HepG2 (cell line): Measurements from ENCODE around the gene TRNP1. TPM values are rescaled to one million over a fixed set of nuclear protein-coding genes. Genes with fewer than 3 reads are reported as not detected.

Source experiments
- ATAC-seq: fragments of 200-7000 bp; cut with Tn5 transposase; 3 replicates; pipeline ENCODE4 v1.9.1; 2020; ENCODE audit warnings: mild to moderate bottlenecking, moderate library complexity
- BruUV-seq: library from RNA; stranded (reverse); fragments of 400-500 nt; replicated peaks from 2 replicates; lab custom pipeline; 2021; lab: Mats Ljungman, UMichigan
- CTCF ChIA-PET: fragments of 300-600 bp; formaldehyde crosslinking; extraction: SDS; loops from one replicate; lab custom pipeline; 2021; ENCODE audit warnings: low total read pairs, inconsistent platforms, low intra/inter-chr PET ratio; lab: Yijun Ruan, JAX
- POLR2A ChIA-PET: fragments of 350-600 bp; sonication (Branson Sonifier 250); formaldehyde crosslinking; loops from one replicate; lab custom pipeline; 2020; ENCODE audit warnings: antibody characterized with exemption, inconsistent platforms; lab: Yijun Ruan, JAX
- DNase-seq: peaks from one replicate; pipeline ENCODE4 v3.0.0-alpha.2; 2015; ENCODE audit warnings: low spot score
- FAIRE-seq: peaks from 3 replicates; lab custom pipeline; 2011; peaks lifted over from hg19 to GRCh38; lab: Jason Lieb, UNC
- H2AFZ ChIP-seq: one replicate; pipeline ENCODE4 v1.6.1; 2011; ENCODE audit warnings: low read length, inconsistent platforms
- H3K27ac ChIP-seq: fragments of 300-600 bp; 3 replicates; pipeline ENCODE4 v1.8.0; 2011; ENCODE audit warnings: mixed run types, mild to moderate bottlenecking, mixed read lengths, low read length, inconsistent platforms; ENCODE audit not compliant: insufficient read depth; ENCODE audit errors: extremely low read length
- H3K27me3 ChIP-seq, 2 experiments: fragments of 200-600 bp in 1 of 2; 2 replicates in 1 of 2; 3 replicates in 1 of 2; pipeline versions ENCODE4 v1.6.0 to v1.8.0; 2011; ENCODE audit warnings: low read length in 2 of 2, mild to moderate bottlenecking in 2 of 2, moderate library complexity in 2 of 2, inconsistent platforms in 1 of 2; ENCODE audit not compliant: insufficient read depth in 2 of 2, control insufficient read depth in 1 of 2
- H3K36me3 ChIP-seq, 2 experiments: fragments of 200-600 bp in 1 of 2; replicated peaks in 1 of 2; 2 replicates in 1 of 2; 3 replicates in 1 of 2; pipeline versions ENCODE4 v1.5.1 to v1.8.0; 2011; ENCODE audit warnings: low read length in 2 of 2, inconsistent platforms in 1 of 2; ENCODE audit not compliant: insufficient read depth in 2 of 2, control insufficient read depth in 1 of 2
- H3K4me1 ChIP-seq: 2 replicates; pipeline ENCODE4 v1.5.1; 2012; ENCODE audit warnings: low read length, inconsistent platforms; ENCODE audit not compliant: insufficient read depth
- H3K4me2 ChIP-seq: 2 replicates; pipeline ENCODE4 v1.6.0; 2011; ENCODE audit warnings: low read depth, low read length, inconsistent platforms
- H3K4me3 ChIP-seq, 3 experiments: fragments of 200-600 bp in 1 of 3; sonication (generic), shearing (Covaris generic) in 1 of 3; replicated peaks in 1 of 3; 2 replicates each; pipeline ENCODE4 v1.5.1; 2011 to 2016; ENCODE audit warnings: low read length in 3 of 3, inconsistent platforms in 2 of 3, low read depth in 2 of 3, mild to moderate bottlenecking in 2 of 3, control low read depth in 1 of 3, mixed read lengths in 1 of 3; ENCODE audit not compliant: insufficient read depth in 1 of 3
- H3K79me2 ChIP-seq: one replicate; pipeline ENCODE4 v1.6.1; 2011; ENCODE audit warnings: low read length, inconsistent platforms; ENCODE audit not compliant: insufficient read depth
- H3K9ac ChIP-seq: 2 replicates; pipeline ENCODE4 v1.6.0; 2011; ENCODE audit warnings: mild to moderate bottlenecking, low read depth, low read length, inconsistent platforms; ENCODE audit not compliant: insufficient read depth
- H3K9me3 ChIP-seq: 2 replicates; pipeline ENCODE4 v1.5.1; 2012; ENCODE audit warnings: mild to moderate bottlenecking, low read length
- H4K20me1 ChIP-seq: 2 replicates; pipeline ENCODE4 v1.6.0; 2011; ENCODE audit warnings: inconsistent platforms, mild to moderate bottlenecking, low read length, moderate library complexity; ENCODE audit not compliant: insufficient read depth
- IRX3 ChIP-seq: sonication (generic); formaldehyde crosslinking; IDR thresholded peaks from 2 replicates; pipeline ENCODE4 v1.8.1; 2023; ENCODE audit warnings: mild to moderate bottlenecking, low read depth, missing genetic modification reagents, borderline replicate concordance
- RAD51 ChIP-seq: fragments of 450-650 bp; IDR thresholded peaks from 2 replicates; pipeline ENCODE4 v1.6.1; 2016; ENCODE audit warnings: borderline replicate concordance
- ZNF607 ChIP-seq: sonication (generic); formaldehyde crosslinking; IDR thresholded peaks from 2 replicates; pipeline ENCODE4 v1.5.1; 2020; ENCODE audit warnings: missing genetic modification reagents, mild to moderate bottlenecking, borderline replicate concordance
- ZNF629 ChIP-seq: sonication (generic); formaldehyde crosslinking; conservative IDR thresholded peaks from 2 replicates; pipeline ENCODE4 v1.5.0; 2020; ENCODE audit warnings: missing genetic modification reagents
- WGBS: methylation state at CpG from one replicate; pipeline ENCODE4 v1.1.6; 2017; ENCODE audit warnings: low lambda C conversion rate; 5-methylcytosine and 5-hydroxymethylcytosine counted together
- in situ Hi-C: cut with HindIII; loops from 2 replicates; pipeline ENCODE4 v1.10.0; 2017; ENCODE audit warnings: low pct_unique_long_range_greater_than_20kb; ENCODE audit not compliant: extremely low pct_ligation_motif_present
- intact Hi-C: fragments of 100-400 bp; cut with micrococcal nuclease; formaldehyde crosslinking; loops from one replicate; pipeline ENCODE4 v1.10.0; 2022; ENCODE audit not compliant: unreplicated experiment
- polyA plus RNA-seq, 8 experiments: library from polyadenylated mRNA; depleted of rRNA in 3 of 8; stranded (reverse) in 7 of 8; unstranded in 1 of 8; fragments of >200 nt; fragmentation: Illumina TruSeq in 4 of 8; extraction: Trizol in 4 of 8; gene quantifications; 2 replicates each; pipeline versions ENCODE4 v1.2.1 to v1.2.3, GENCODE V29; 2011 to 2016; ENCODE audit warnings: low read depth in 4 of 8, missing spikeins in 1 of 8, mixed read lengths in 1 of 8; ENCODE audit not compliant: insufficient read depth in 1 of 8
- total RNA-seq, 5 experiments: library from RNA; depleted of rRNA; stranded (reverse); fragments of >200 nt; fragmentation: Illumina TruSeq; extraction: Trizol; gene quantifications; 2 replicates each; pipeline ENCODE4 v1.2.3, GENCODE V29; 2016; ENCODE audit warnings: low read depth in 1 of 5

The TRNP1 gene
- total and polyA plus RNA-seq, 2 of the 13 experiments (the other 11 are each of a cell fraction or from before 2014, with no cell fraction given) = 42.0 to 158 TPM

- H3K4me3 ChIP-seq = no peak overlapping the region
- 44% methylated on average over 2 of the region's 3 CpGs for WGBS
- CTCF ChIA-PET = no interaction called here
- FAIRE-seq = no peak
- no peaks in the 10 kb centered on the region for H3K9me3 ChIP-seq
- no peak overlapping the region for H3K9ac ChIP-seq
- POLR2A ChIA-PET = interaction anchor here (0.9 kb wide), 1 partner anchor 10 kb away, joined by 3 read pairs; no protein-coding TSS in a partner anchor
- peaks cover 2 to 22% of the 10 kb centered on the region in 2 experiments; a peak in 4 of 5 replicates for H3K27me3 ChIP-seq
- in situ Hi-C loops = no loop called here
- TF ChIP-seq IRX3 (CRISPR knock-in tag) = no peak
- peak; percentile 14; the same call in 1 of the 2 replicates for TF ChIP-seq RAD51
- H3K36me3 ChIP-seq = no peaks in the 10 kb centered on the region
- no peak for ATAC-seq
- no peak overlapping the region for H2AFZ ChIP-seq
- no peaks in the 10 kb centered on the region for H3K79me2 ChIP-seq
- no peaks in the 10 kb centered on the region for H4K20me1 ChIP-seq
- no peak for DNase-seq
- H3K4me2 ChIP-seq = no peak overlapping the region
- no TSS peak for BruUV-seq
- no peak overlapping the region for H3K27ac ChIP-seq
- H3K4me1 ChIP-seq = peaks cover 24% of the 10 kb centered on the region
- intact Hi-C loops = no loop called here
These were observed 21.8 kb downstream of the TRNP1 start for GRCh38 chr1:27015260-27015659.

DNA sequence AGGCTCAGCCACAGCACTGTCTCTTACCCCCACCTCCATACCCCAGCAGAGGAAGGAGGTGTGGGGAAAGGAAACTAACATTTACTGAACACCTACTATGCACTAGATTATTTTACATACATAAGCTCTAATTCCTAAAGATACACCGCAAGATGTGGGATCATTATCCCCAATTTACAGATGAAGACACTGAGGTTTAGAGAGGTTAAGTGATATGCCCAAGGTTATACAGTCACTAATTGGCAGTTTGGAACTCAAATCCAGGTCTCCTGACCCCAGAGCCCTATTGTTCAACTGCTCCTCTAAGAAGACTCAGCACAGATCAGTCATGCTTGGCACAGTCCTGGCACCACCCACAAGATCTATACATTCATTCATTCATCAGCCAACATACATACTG lies 22.9 kb downstream of the TRNP1 start:
- no TSS peak for BruUV-seq
- Histone ChIP-seq H3K27ac (no peak overlapping the region), H3K79me2 (no peaks in the 10 kb centered on the region), H3K9me3 (no peaks in the 10 kb centered on the region), H3K9ac (no peak overlapping the region), H3K4me3 (no peak overlapping the region), H2AFZ (no peak overlapping the region)
- in situ Hi-C loops = no loop called here
- ATAC-seq = no peak
- POLR2A ChIA-PET = interaction anchor here (0.9 kb wide), 1 partner anchor 11 kb away, joined by 3 read pairs; no protein-coding TSS in a partner anchor
- FAIRE-seq = no peak
- TF ChIP-seq ZNF607 (CRISPR knock-in tag) (no peak), ZNF629 (CRISPR knock-in tag) (0 out of 2 replicates have a peak, but pooled peaks have one; percentile 14)
- TF ChIP-seq, all 625 proteins: peak for 1
- no peak for DNase-seq
- intact Hi-C loops = no loop called here
- peaks cover 13% of the 10 kb centered on the region for H3K4me1 ChIP-seq
- H3K4me2 ChIP-seq = no peak overlapping the region
- H3K36me3 ChIP-seq = no peaks in the 10 kb centered on the region
- CTCF ChIA-PET = no interaction called here
- 94% methylated on average over 1 of the region's 1 CpG for WGBS
- peaks cover 1 to 15% of the 10 kb centered on the region in 2 experiments; a peak in 3 of 5 replicates for H3K27me3 ChIP-seq
- H4K20me1 ChIP-seq = no peaks in the 10 kb centered on the region
